Activated effector memory CD4-positive, alpha-beta T cell treated with anti-CD3 and anti-CD28 coated beads, Interleukin-2, amount 50 U/mL, for 16 hours (primary cell): ENCODE measurements around the gene EFHD2.
"Not testable (repeated sequence)": the region's sequence is repeated elsewhere in the genome, so short reads cannot be mapped to it uniquely, and the experiment has no call there.

Source experiments
- DNase-seq: peaks from one replicate; pipeline ENCODE4 v3.0.0-alpha.2; 2020

Gene EFHD2

GRCh38 chr1:15413563-15414444 is 4.1 kb downstream of the EFHD2 start:
- no peak for DNase-seq

GRCh38 chr1:15414445-15414983 is 4.8 kb downstream of the EFHD2 start:
- no peak for DNase-seq

GRCh38 chr1:15417059-15417934 is 7.6 kb downstream of the EFHD2 start:
- DNase-seq: peak; percentile 88

GRCh38 chr1:15418806-15419515 is 9.3 kb downstream of the EFHD2 start:
- no peak for DNase-seq

GRCh38 chr1:15420853-15421465 is 11.3 kb downstream of the EFHD2 start:
- no peak for DNase-seq

GRCh38 chr1:15422871-15423270 is 13.2 kb downstream of the EFHD2 start:
- DNase-seq: no peak

GRCh38 chr1:15423355-15424077 is 13.8 kb downstream of the EFHD2 start:
- DNase-seq: no peak

- DNase-seq: no peak
These were observed 14.5 kb downstream of the EFHD2 start for GRCh38 chr1:15424146-15424667.

- no peak for DNase-seq
These were observed 15.3 kb downstream of the EFHD2 start for GRCh38 chr1:15424981-15425380.

GRCh38 chr1:15425521-15425920 is 15.8 kb downstream of the EFHD2 start:
- DNase-seq: no peak

GRCh38 chr1:15425958-15426357 is 16.3 kb downstream of the EFHD2 start:
- DNase-seq: no peak

- DNase-seq: no peak
These were observed 17.0 kb downstream of the EFHD2 start for GRCh38 chr1:15426492-15427279.

- no peak for DNase-seq
These were observed 17.6 kb downstream of the EFHD2 start for GRCh38 chr1:15427280-15427666.

- not testable (repeated sequence) for DNase-seq
These were observed 18.6 kb downstream of the EFHD2 start for GRCh38 chr1:15428252-15428651.

- DNase-seq: no peak
These were observed 19.2 kb downstream of the EFHD2 start for GRCh38 chr1:15428815-15429435.

- no peak for DNase-seq
These were observed 20.0 kb downstream of the EFHD2 start for GRCh38 chr1:15429701-15430149.

GRCh38 chr1:15430787-15431570 is 21.3 kb downstream of the EFHD2 start:
- peak; percentile 92 for DNase-seq

- DNase-seq: no peak
These were observed 21.9 kb downstream of the EFHD2 start for GRCh38 chr1:15431571-15431948.

GRCh38 chr1:15432324-15432723 is 22.6 kb downstream of the EFHD2 start:
- no peak for DNase-seq
